GM18526 (cell line): Measurements from ENCODE around the gene TMEM95.

Experiments
- POLR2A ChIP-seq: IDR thresholded peaks from 3 replicates; pipeline ENCODE4 v1.6.1; 2011; ENCODE audit not compliant: insufficient read length; ENCODE audit errors: extremely low read depth

TMEM95 gene

GRCh38 chr17:7355573-7355972 lies 617 bp downstream of the TMEM95 start:
- TF ChIP-seq POLR2A, result no peak

DNA sequence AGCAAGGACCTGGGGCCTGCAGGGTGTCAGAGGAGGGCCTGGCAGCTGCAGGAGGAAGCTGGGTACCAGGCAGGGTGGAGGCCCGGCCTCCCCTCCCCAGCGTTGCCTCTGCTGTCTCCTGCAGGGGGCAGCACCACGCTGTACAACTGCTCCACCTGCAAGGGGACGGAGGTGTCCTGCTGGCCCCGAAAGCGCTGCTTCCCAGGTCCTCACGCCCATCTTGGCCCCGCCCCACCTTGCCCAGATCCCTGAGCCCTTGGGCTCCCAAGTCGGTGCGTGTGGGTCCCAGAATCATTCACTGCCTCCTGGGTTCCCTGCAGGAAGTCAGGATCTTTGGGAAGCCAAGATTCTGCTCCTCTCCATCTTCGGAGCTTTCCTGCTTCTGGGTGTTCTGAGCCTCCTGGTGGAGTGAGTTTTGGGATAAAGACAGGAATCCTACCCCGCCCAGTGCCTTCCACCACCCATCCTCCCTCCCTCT lies 1.2 kb downstream of the TMEM95 start:
- no peak for TF ChIP-seq POLR2A

DNA sequence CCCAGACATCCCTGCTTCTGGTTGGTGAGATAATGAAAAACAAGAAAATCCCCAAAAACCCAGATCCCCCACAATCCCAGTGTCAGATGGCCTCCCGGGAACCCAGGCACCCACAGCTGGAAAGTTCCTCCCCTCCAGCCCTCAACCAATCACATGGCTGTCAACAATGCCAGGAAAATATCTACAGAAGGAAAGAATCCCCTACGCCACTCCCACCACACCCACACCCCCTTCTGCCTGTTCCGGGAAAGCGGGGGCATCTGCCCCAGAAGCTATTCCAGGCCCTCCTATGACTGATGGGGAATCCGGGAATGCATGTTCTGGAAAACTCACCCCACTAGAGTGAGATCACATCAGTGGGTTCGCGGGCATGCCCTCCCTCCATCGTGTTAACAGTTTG lies 1.8 kb downstream of the TMEM95 start:
- TF ChIP-seq POLR2A, result no peak

DNA sequence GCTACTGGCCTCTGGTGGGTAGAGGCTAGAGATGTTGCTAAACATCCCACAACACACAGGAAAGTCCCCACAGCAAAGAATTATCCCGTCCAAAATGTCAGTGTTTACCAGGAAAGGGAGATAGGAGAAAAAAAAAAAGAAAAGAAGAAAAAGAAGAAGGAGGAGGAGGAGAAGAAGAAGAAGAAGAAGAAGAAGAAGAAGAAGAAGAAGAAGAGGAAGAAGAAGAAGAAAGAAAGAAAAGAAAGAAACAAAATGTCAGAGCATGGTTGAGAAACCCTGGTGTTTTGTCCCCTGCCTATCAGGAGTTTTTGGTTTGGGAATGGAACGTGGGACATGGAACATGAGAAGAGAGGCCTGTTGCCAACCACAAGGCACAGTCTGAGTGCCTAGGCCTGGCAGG lies 2.4 kb downstream of the TMEM95 start:
- TF ChIP-seq POLR2A, result no peak

DNA sequence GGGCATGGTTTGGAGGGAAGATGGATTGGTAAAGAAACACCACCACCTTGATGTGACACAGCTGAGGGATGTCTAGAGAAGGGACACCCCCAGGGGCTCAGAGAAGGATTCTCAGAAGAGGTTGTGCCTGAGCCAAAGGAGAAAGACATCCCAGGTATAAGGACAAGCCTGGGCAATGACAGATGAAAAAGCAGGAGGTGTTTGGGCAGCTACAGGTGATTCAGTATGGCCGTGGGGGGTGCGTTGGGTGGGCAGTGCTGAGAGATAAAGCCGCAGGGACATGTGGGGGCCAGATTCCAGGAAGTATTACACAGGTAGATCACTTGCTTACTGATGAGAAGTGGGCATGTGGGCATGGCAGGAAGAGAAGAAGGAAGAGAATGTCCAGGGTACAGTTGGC lies 7.0 kb downstream of the TMEM95 start:
- TF ChIP-seq POLR2A, result no peak

DNA sequence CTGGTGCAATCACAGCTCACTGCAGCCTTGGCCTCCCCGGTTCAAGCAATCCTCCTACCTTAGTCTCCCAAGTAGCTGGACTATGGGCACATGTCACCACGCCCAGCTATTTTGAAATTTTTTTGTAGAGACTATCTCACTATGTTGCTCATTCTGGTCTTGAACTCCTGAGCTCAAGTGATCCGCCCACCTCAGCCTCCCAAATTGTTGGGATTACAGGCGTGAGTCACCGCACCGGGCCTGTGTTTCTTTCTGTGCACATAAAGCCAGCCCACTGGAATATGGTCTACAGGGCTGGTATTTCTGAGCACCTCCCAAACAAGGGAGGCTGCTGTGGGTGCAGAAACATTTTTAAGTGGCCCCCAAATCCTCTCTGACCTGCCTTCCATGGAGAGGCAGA lies 8.4 kb downstream of the TMEM95 start:
- no peak for TF ChIP-seq POLR2A

- no peak for TF ChIP-seq POLR2A
Observed at GRCh38 chr17:7367083-7367482, 12.1 kb downstream of the TMEM95 start.

DNA sequence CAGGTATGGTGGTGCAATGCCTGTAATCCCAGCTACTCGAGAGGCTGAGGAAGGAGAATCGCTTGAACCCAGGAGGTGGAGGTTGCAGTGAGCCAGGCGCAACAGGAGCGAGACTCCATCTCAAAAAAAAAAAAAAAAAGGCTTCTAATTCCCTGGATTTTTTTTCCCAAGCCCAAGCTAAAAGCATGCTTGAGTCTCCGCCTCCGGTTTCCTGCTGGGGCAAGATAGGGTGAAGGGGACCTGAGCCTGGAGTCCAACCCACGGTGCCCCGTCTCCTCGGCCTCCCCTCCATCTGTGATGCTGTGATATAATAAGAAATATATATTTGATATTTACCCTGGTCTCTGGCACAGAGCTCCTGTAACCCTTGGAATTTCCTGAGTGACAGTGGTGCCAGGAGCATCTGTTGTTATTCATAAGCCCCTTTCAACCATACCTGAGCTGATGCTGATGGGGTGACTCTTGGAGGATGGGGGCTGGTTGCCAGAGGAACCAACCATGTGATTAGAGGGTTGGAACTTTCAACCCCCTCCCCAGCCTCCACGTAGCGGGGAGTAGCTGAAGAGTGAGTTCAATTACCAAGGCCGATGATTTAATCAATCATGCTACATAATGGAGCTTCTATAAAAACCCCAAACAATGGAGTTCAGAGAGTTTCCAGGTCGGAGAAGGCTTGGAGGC lies 13.1 kb downstream of the TMEM95 start:
- no peak for TF ChIP-seq POLR2A

DNA sequence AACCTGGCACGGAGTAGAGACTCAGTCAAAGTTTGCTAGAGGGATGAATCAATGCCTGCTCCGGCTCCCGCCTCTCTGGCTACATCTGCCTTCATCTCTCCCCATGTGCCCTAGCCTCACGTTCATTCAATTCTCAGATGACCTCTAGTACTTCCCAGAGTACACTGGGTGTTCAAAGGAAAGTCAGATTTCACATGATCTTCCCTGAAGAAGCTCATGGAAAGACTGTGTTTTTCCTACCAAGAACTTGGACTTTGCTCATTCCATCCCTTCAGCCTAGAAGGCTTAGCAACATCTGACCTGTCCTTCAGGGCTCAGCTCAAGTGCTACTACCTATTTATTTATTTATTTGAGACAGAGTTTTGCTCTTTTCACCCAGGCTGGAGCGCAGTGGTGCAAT lies 14.9 kb downstream of the TMEM95 start:
- TF ChIP-seq POLR2A, result no peak

DNA sequence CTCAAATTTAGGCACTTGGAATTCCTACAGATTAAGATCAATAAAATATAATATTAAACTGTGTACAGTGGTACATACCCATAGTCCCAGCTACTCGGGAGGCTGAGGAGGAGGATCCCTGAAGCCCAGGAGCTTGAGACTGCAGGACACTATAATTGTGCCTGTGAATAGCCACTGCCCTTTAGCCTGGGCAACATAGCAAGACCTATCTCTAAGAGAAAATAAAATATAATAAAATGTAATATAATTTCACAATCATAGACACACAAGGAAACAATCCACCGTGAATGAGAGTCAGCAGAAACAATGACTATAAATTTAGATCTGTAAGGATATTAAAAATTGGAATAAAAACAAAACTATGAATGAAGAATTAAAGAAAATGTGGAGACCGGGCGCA lies 15.9 kb downstream of the TMEM95 start:
- TF ChIP-seq POLR2A, result no peak

- TF ChIP-seq POLR2A, result no peak
Observed at GRCh38 chr17:7374353-7374752, 19.4 kb downstream of the TMEM95 start.

DNA sequence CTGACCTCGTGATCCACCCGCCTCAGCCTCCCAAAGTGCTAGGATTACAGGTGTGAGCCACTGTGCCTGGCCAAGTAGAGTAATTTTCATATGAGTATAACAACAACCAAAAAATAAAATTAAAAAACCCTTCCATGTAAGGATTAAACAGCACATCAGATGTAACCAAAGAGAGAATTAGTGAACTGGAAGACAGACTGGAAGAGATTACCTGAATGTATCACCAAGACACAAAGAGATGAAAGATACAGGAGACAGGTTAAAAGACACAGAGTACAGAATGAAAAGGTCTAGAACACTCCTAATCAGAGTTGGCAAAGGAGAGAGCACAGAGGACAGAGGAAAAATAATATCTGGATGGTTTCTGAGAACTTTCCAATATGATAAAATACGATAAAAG lies 24.2 kb downstream of the TMEM95 start:
- no peak for TF ChIP-seq POLR2A

GRCh38 chr17:7380321-7380720 lies 25.4 kb downstream of the TMEM95 start:
- TF ChIP-seq POLR2A, result no peak

GRCh38 chr17:7380855-7381683 lies 26.1 kb downstream of the TMEM95 start, which contains the start of gene TNK1:
TSS of gene TNK1 (plus strand) at chr17:7381089. CDS start at chr17:7382927, 1,838 bp downstream.
- TF ChIP-seq POLR2A, result no peak

- TF ChIP-seq POLR2A, result no peak
Observed at GRCh38 chr17:7382901-7383300, 27.9 kb downstream of the TMEM95 start.

DNA sequence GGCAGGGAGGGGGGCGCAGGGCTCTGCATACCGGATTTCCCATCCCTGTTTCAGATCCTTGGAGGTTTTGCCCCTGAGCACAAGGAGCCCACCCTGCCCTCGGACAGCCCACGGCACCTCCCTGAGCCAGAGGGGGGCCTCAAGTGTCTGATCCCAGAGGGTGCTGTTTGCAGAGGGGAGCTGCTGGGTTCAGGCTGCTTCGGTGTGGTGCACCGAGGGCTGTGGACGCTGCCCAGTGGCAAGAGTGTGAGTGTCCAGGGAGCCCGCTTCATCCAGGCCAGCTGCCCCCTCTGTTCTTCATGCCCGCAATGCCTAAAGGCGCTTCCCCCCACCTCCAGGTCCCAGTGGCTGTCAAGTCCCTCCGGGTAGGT lies 28.4 kb downstream of the TMEM95 start:
- no peak for TF ChIP-seq POLR2A
